KMS-11 (cell line): Measurements from ENCODE around the gene WSB1.

Experiments used
- H2AFZ ChIP-seq: fragments of 200-600 bp; sonication (generic); 2 replicates; pipeline ENCODE4 v1.6.1; 2016; ENCODE audit warnings: antibody characterized with exemption, mixed run types, low read depth
- H3K27ac ChIP-seq: fragments of 200-600 bp; sonication (generic); 2 replicates; pipeline ENCODE4 v1.6.1; 2016; ENCODE audit warnings: mild to moderate bottlenecking, mixed run types
- H3K27me3 ChIP-seq: fragments of 200-600 bp; sonication (generic); 2 replicates; pipeline ENCODE4 v1.6.1; 2017; ENCODE audit warnings: mild to moderate bottlenecking, low read depth, mixed run types, moderate library complexity; ENCODE audit not compliant: insufficient read depth
- H3K36me3 ChIP-seq: fragments of 200-600 bp; sonication (generic); 2 replicates; pipeline ENCODE4 v1.6.1; 2017; ENCODE audit warnings: mild to moderate bottlenecking, mixed run types; ENCODE audit not compliant: insufficient read depth
- H3K4me1 ChIP-seq: fragments of 200-600 bp; sonication (generic); 2 replicates; pipeline ENCODE4 v1.6.1; 2016; ENCODE audit warnings: mild to moderate bottlenecking, low read depth, mixed run types; ENCODE audit not compliant: poor library complexity, severe bottlenecking
- H3K4me2 ChIP-seq: fragments of 200-600 bp; sonication (generic); 2 replicates; pipeline ENCODE4 v1.7.0; 2016; ENCODE audit warnings: mild to moderate bottlenecking, mixed run types
- H3K4me3 ChIP-seq: fragments of 200-600 bp; sonication (generic); IDR thresholded peaks from 2 replicates; pipeline ENCODE4 v1.6.1; 2017; ENCODE audit warnings: low read depth, low read length, mixed read lengths; ENCODE audit not compliant: insufficient read depth
- H3K79me2 ChIP-seq: fragments of 200-600 bp; sonication (generic); 2 replicates; pipeline ENCODE4 v1.6.1; 2016; ENCODE audit warnings: low read depth, mixed run types; ENCODE audit not compliant: insufficient read depth
- H3K9ac ChIP-seq: fragments of 200-600 bp; sonication (generic); 2 replicates; pipeline ENCODE4 v1.6.1; 2016; ENCODE audit warnings: mild to moderate bottlenecking, mixed run types
- H4K20me1 ChIP-seq: fragments of 200-600 bp; sonication (generic); 2 replicates; pipeline ENCODE4 v1.6.1; 2016; ENCODE audit warnings: mild to moderate bottlenecking, mixed run types; ENCODE audit not compliant: insufficient read depth
- CTCF ChIP-seq: fragments of 200-600 bp; sonication (generic); conservative IDR thresholded peaks from 2 replicates; pipeline ENCODE4 v1.6.1; 2017; ENCODE audit warnings: low read depth, mild to moderate bottlenecking, antibody characterized with exemption, low read length, moderate library complexity, mixed read lengths

WSB1 gene

GRCh38 chr17:27282054-27282551 lies 11.8 kb upstream of the WSB1 start:
- Histone ChIP-seq H3K27ac (no peak overlapping the region), H2AFZ (no peak overlapping the region), H3K79me2 (no peaks in the 10 kb centered on the region), H4K20me1 (no peaks in the 10 kb centered on the region), H3K9ac (no peak overlapping the region), H3K4me1 (no peaks in the 10 kb centered on the region), H3K4me2 (no peak overlapping the region), H3K36me3 (no peaks in the 10 kb centered on the region), H3K27me3 (no peaks in the 10 kb centered on the region), H3K4me3 (no peak overlapping the region)
- TF ChIP-seq CTCF = no peak

DNA sequence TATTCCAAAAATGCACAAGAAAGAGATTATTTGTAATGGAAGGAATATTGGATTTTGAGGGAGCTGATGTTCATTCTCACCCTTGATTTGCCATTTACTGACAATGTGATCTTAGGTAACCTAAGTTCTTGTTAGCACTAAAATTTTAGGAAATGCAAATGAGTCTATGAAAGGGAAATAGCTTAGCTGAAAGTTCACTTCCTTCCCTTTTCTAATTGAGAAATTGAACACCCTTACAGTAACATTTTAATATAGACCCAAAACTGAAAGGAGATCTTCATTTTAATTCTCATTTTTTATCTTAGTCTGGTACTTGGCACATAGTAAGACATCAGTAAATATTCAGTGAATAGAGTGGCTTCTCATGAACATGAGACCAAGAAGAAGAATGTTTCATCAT lies 10.9 kb upstream of the WSB1 start:
- Histone ChIP-seq H4K20me1 (no peaks in the 10 kb centered on the region), H3K27me3 (no peaks in the 10 kb centered on the region), H3K4me2 (no peak overlapping the region), H3K36me3 (no peaks in the 10 kb centered on the region), H2AFZ (no peak overlapping the region), H3K79me2 (no peaks in the 10 kb centered on the region), H3K9ac (no peak overlapping the region), H3K4me3 (no peak overlapping the region), H3K27ac (no peak overlapping the region), H3K4me1 (no peaks in the 10 kb centered on the region)
- no peak for TF ChIP-seq CTCF

GRCh38 chr17:27283751-27284150 lies 10.2 kb upstream of the WSB1 start:
- Histone ChIP-seq H3K4me2 (no peak overlapping the region), H3K36me3 (no peaks in the 10 kb centered on the region), H3K9ac (no peak overlapping the region), H4K20me1 (no peaks in the 10 kb centered on the region), H3K4me3 (no peak overlapping the region), H2AFZ (no peak overlapping the region), H3K4me1 (no peaks in the 10 kb centered on the region), H3K79me2 (no peaks in the 10 kb centered on the region), H3K27ac (no peak overlapping the region), H3K27me3 (no peaks in the 10 kb centered on the region)
- no peak for TF ChIP-seq CTCF

GRCh38 chr17:27284811-27285415 lies 9.0 kb upstream of the WSB1 start:
- Histone ChIP-seq H3K4me2 (no peak overlapping the region), H4K20me1 (no peaks in the 10 kb centered on the region), H3K36me3 (no peaks in the 10 kb centered on the region), H3K4me1 (no peaks in the 10 kb centered on the region), H3K27ac (no peak overlapping the region), H3K4me3 (no peak overlapping the region), H3K27me3 (no peaks in the 10 kb centered on the region), H2AFZ (no peak overlapping the region), H3K9ac (no peak overlapping the region), H3K79me2 (no peaks in the 10 kb centered on the region)
- no peak for TF ChIP-seq CTCF
